Epithelial cell of esophagus (primary cell): ENCODE data around the gene MTHFD1.

ENCODE experiments used
- DNase-seq: peaks from one replicate; pipeline ENCODE4 v3.0.0; 2010; ENCODE audit warnings: low read depth
- H3K4me3 ChIP-seq: 2 replicates; pipeline ENCODE4 v1.5.1; 2011; ENCODE audit warnings: mild to moderate bottlenecking, low read length, control low read depth
- CTCF ChIP-seq: IDR thresholded peaks from 2 replicates; pipeline ENCODE4 v1.5.1; 2011; ENCODE audit warnings: low read depth, mild to moderate bottlenecking, low read length, control low read depth, inconsistent platforms; ENCODE audit not compliant: insufficient read depth; ENCODE audit errors: missing control alignments

The MTHFD1 gene

GRCh38 chr14:64491637-64492036, 103.5 kb downstream of the MTHFD1 start:
- TF ChIP-seq CTCF: no peak
- no peak for DNase-seq

GRCh38 chr14:64493455-64493854, 105.3 kb downstream of the MTHFD1 start:
- H3K4me3 ChIP-seq: no peak overlapping the region
- no peak for TF ChIP-seq CTCF
- no peak for DNase-seq

More at GRCh38 chr14:64491637-64492036, 103.5 kb downstream of the MTHFD1 start:
- H3K4me3 ChIP-seq: no peak overlapping the region

GRCh38 chr14:64495252-64495651, 107.1 kb downstream of the MTHFD1 start:
- no peak for TF ChIP-seq CTCF
- no peak overlapping the region for H3K4me3 ChIP-seq
- no peak for DNase-seq

- no peak for TF ChIP-seq CTCF
- no peak for DNase-seq
- no peak overlapping the region for H3K4me3 ChIP-seq
Observed at GRCh38 chr14:64496764-64497163, 108.6 kb downstream of the MTHFD1 start.

GRCh38 chr14:64500088-64500487, 111.9 kb downstream of the MTHFD1 start:
- TF ChIP-seq CTCF: no peak
- DNase-seq: no peak
- no peak overlapping the region for H3K4me3 ChIP-seq

GRCh38 chr14:64501411-64502171, 113.4 kb downstream of the MTHFD1 start:
- TF ChIP-seq CTCF: no peak
- no peak overlapping the region for H3K4me3 ChIP-seq
- peak; percentile 36 for DNase-seq

GRCh38 chr14:64502456-64502855, 114.3 kb downstream of the MTHFD1 start:
- DNase-seq: no peak
- H3K4me3 ChIP-seq: peak overlapping the region; percentile 86
- TF ChIP-seq CTCF: no peak
